ENCODE measurements around the gene ITPKB. TPM values are rescaled to one million over a fixed set of nuclear protein-coding genes. Genes with fewer than 3 reads are reported as not detected.
A peak's percentile ranks its signal among the peaks of the same experiment; 100 is the strongest.

The ITPKB gene
- 7.5 and 17.2 TPM in 2 replicates for total RNA-seq (ENCODE audit: low replicate concordance)

DNA sequence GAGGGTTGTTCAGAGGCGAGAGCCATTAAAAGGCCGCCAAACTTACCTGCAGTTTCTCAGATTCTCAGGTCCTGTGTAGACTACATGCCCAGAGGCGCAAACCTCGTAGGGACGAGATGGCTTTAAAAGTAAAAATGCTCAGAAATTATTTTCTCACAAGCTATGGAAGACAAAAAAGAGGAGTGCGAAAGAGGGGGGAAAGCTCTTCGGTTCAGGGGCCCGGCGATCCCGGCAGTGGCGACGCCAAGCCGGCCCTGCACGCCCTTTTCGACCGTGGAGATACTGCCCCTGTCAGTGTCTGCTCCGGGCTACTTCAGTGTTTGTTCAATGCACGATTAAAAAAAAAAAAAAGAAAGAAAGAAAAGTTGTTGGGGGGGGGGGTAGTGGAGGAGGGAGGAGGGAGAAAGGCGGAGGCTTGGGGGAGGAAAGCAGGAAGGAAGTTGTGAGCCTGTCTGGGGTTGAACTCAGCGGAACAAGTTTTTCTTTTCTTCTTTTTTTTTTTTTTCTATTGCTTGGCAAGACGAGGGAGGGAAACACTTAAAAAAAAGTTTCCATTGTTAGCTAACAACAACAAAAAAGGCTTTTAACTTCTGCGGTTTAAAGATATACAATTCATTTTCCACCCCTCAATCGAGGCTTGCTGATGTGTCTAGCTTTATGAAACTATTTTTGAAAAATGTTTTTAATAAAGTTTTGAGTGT, at the start of gene ITPKB:
ITPKB (minus strand) TSS at position 288 of the 701 bp plus-strand sequence. CDS start 1,824 bp downstream, outside the sequence.
- peak; percentile 89 for DNase-seq (ENCODE audit: low read depth)
- peak within 1 kb of the TSS; percentile 77 for H3K4me3 ChIP-seq (ENCODE audit: low read depth, low read length)
- TF ChIP-seq, protein P1, sequence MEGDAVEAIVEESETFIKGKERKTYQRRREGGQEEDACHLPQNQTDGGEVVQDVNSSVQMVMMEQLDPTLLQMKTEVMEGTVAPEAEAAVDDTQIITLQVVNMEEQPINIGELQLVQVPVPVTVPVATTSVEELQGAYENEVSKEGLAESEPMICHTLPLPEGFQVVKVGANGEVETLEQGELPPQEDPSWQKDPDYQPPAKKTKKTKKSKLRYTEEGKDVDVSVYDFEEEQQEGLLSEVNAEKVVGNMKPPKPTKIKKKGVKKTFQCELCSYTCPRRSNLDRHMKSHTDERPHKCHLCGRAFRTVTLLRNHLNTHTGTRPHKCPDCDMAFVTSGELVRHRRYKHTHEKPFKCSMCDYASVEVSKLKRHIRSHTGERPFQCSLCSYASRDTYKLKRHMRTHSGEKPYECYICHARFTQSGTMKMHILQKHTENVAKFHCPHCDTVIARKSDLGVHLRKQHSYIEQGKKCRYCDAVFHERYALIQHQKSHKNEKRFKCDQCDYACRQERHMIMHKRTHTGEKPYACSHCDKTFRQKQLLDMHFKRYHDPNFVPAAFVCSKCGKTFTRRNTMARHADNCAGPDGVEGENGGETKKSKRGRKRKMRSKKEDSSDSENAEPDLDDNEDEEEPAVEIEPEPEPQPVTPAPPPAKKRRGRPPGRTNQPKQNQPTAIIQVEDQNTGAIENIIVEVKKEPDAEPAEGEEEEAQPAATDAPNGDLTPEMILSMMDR (IDR thresholded peaks at IDR 0.05; ENCODE audit: insufficient read depth, low read length), result no peak

DNA sequence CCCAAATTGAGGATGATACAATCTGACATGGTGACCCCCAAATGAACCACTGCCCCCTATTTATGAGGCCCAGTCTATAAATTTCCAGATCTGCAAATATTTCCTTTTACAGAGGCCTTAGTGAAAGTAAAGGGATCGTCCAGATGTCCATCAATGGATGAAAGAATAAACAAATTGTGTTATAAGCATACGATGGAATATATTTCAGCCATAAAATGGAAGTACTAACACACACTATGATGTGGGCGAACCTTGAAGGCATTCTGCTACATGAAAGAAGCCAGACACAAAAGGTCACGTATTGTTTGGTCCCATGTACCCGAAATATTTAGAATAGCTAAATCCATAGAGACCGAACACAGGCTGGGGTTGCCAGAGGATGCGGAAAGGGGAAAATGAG, 48.6 kb upstream of the ITPKB start:
- TF ChIP-seq, protein P1 (IDR thresholded peaks at IDR 0.05; ENCODE audit: insufficient read depth, low read length), result no peak
- DNase-seq (ENCODE audit: low read depth), result no peak
- H3K4me3 ChIP-seq (ENCODE audit: low read depth, low read length), result no peak overlapping the region

DNA sequence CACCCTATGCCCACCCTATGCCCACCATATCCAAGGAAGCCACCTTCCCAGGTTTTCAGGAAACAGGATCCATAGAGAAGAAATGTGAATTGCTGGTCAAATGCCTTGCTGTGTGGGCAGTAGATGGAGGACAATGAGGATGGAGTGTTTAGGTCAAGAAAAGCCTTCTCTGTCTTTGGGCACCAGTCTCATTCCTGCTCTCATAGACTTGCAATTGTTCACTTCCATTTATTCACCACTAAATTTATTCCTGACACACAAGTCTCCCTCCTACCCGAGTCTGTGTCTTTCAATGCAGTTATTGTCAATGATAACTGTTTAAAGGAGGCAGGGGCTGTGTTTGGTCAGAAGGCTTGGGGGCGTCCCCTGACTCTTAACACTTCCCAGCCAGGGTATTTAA, 48.0 kb upstream of the ITPKB start:
- TF ChIP-seq, protein P1 (IDR thresholded peaks at IDR 0.05; ENCODE audit: insufficient read depth, low read length), result no peak
- no peak for DNase-seq (ENCODE audit: low read depth)

DNA sequence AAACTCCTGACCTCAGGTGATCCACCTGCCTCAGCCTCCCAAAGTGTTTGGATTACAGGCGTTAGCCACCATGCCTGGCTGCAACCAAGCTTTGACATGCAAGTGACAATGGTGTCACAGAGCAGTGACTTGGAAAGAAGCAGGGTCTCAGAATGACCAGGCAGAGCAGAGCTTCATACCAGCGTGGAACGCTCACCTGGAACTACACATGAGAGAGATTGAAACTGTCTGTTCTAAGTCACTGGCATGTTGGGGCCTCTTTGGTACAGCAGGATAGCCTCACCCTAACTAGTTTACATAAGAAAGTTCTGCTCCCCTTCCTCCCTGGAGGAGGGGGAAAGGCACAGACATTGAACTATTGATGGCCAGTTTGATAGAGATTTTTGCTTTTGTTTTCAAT, 47.5 kb upstream of the ITPKB start:
- TF ChIP-seq, protein P1 (IDR thresholded peaks at IDR 0.05; ENCODE audit: insufficient read depth, low read length), result no peak
- no peak overlapping the region for H3K4me3 ChIP-seq (ENCODE audit: low read depth, low read length)

More for the DNA sequence above, 48.0 kb upstream of the ITPKB start:
- H3K4me3 ChIP-seq (ENCODE audit: low read depth, low read length), result no peak overlapping the region

DNA sequence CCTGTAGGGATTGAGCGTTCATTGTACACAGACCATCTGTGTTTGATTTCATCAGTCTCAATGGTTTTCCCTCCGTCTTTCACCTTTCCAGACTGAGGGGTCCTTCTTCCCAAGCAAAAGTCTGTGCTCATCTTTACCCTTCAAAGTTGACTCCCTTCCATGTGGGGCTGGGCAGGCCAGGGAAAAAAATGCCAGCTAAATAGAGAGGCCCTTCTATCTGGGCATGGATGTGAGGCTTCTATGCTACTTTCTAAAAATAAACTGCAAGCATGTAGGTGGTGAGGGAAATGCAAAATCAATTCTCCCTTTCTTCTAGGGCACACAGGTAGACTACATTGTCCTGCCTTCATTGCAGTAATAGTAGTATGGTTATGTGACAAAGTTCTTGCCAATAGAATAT, 46.7 kb upstream of the ITPKB start:
- no peak overlapping the region for H3K4me3 ChIP-seq (ENCODE audit: low read depth, low read length)
- TF ChIP-seq, protein P1 (IDR thresholded peaks at IDR 0.05; ENCODE audit: insufficient read depth, low read length), result no peak
- no peak for DNase-seq (ENCODE audit: low read depth)

More for the DNA sequence above, 47.5 kb upstream of the ITPKB start:
- DNase-seq (ENCODE audit: low read depth), result no peak

DNA sequence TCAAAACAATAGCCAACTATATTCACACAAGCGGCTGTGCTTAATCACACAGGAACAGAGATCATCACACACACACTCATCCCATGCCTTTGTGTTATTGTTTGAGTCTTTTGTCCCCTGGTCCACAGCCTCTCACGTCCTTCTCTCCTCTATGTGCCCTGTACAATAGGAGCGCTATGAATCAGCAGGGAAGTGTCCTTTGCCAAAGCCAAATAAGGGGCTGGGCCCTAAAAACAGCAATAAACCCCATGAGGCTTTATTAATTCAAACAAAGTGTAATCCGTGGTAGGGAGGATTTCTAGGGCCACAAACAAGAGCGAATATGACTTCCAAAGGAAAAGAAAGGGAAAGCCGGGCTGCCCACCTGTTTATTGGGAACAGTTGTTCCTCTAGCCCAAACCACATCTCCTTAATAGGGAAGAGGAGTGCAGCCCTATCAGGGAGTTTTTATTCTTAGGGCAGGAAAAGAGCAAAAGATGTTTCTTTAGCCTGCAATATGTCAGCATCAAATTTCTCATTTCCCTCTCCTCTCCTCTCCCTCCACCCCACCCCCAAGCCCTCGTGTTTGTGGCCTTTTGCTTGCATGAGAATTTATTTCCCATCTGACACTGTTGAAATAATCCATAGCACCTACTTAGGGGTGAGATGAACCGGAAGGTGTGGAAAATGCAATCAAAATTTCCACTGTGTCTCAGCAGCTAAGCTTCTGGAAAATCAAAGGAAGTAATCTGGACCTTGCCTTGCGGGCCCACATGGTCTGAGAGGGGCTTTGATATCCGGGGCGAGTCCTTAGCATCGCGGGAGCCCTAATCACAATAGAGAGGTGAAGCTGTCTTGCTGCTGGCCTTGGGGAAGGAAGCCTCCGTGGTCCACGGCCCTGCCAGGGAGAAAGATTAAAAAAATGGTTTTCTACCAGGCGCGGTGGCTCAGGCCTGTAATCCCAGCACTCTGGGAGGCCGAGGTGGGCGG, 45.3 kb upstream of the ITPKB start:
- no peak overlapping the region for H3K4me3 ChIP-seq (ENCODE audit: low read depth, low read length)
- peak; percentile 23 for DNase-seq (ENCODE audit: low read depth)
- TF ChIP-seq, protein P1 (IDR thresholded peaks at IDR 0.05; ENCODE audit: insufficient read depth, low read length), result no peak

Data from fibroblast of the aortic adventitia (primary cell).